Adrenal gland (tissue), 12 donors: ENCODE measurements around the gene CCDC187. TPM values are rescaled to one million over a fixed set of nuclear protein-coding genes. Genes with fewer than 3 reads are reported as not detected.

Experiments
- DNase-seq, 7 donors: peaks; one replicate each; pipeline ENCODE4 v3.0.0-alpha.2; 2019 to 2020
- H3K27ac ChIP-seq, 5 donors: fragments of 200-600 bp; sonication (generic) in 4 of 5; 1 replicate in 3 of 5; 2 replicates in 2 of 5; pipeline versions ENCODE4 v1.5.1 to v1.8.0; 2016 to 2020; ENCODE audit warnings: mild to moderate bottlenecking in 1 of 5
- H3K27me3 ChIP-seq: fragments of 200-600 bp; 2 replicates; pipeline ENCODE4 v1.8.0; 2021
- H3K36me3 ChIP-seq, 2 donors: fragments of 200-600 bp; replicated peaks in 1 of 2; 1 replicate in 1 of 2; 2 replicates in 1 of 2; pipeline versions ENCODE4 v1.5.1 to v1.8.0; 2018 to 2022
- H3K4me1 ChIP-seq, 2 donors: fragments of 200-600 bp; replicated peaks in 1 of 2; 1 replicate in 1 of 2; 2 replicates in 1 of 2; pipeline versions ENCODE4 v1.5.1 to v1.8.0; 2018 to 2021
- H3K4me3 ChIP-seq, 4 donors: fragments of 200-600 bp; sonication (generic) in 3 of 4; one replicate each; pipeline ENCODE4 v1.5.1; 2016 to 2018
- H3K9me3 ChIP-seq, 3 donors: fragments of 200-600 bp; sonication (generic) in 1 of 3; replicated peaks in 1 of 3; 1 replicate in 2 of 3; 2 replicates in 1 of 3; pipeline versions ENCODE4 v1.5.1 to v1.8.0; 2016 to 2021
- CTCF ChIP-seq, 6 experiments: fragments of 450-650 bp in 4 of 6; fragments of 200-600 bp in 2 of 6; sonication (generic) in 1 of 6; IDR thresholded peaks; 1 replicate in 5 of 6; 2 replicates in 1 of 6; pipeline versions ENCODE4 v1.5.1 to v1.8.0; 2016 to 2021; ENCODE audit warnings: antibody characterized with exemption in 6 of 6, mild to moderate bottlenecking in 2 of 6, moderate library complexity in 1 of 6
- POLR2A ChIP-seq, 2 donors: fragments of 450-650 bp; IDR thresholded peaks; one replicate each; pipeline ENCODE4 v1.6.1; 2017; ENCODE audit warnings: antibody characterized with exemption in 2 of 2, mild to moderate bottlenecking in 2 of 2, moderate library complexity in 1 of 2
- WGBS, 4 donors: extraction: QIAGEN DNeasy Blood & Tissue Kit in 2 of 4; methylation state at CpG; one replicate each; pipeline versions ENCODE4 v1.1.5 to v1.1.7; 2013 to 2017; 5-methylcytosine and 5-hydroxymethylcytosine counted together
- intact Hi-C, 2 donors: fragments of 100-400 bp; cut with DNase I; formaldehyde crosslinking; loops; one replicate each; pipeline versions ENCODE4 v1.14.1 to v1.15.0; 2022 to 2023
- polyA plus RNA-seq, 3 donors: library from polyadenylated mRNA; stranded (reverse); fragments of 200-250 nt in 2 of 3; fragments of 350-450 nt in 1 of 3; fragmentation: Illumina TruSeq in 1 of 3; extraction: RNeasy Lipid Tissue Mini Kit (QIAGEN cat#74804) in 1 of 3; gene quantifications; one replicate each; pipeline ENCODE4 v1.2.3, GENCODE V29; 2013 to 2014
- total RNA-seq, 9 donors: library from RNA; depleted of rRNA in 4 of 9; stranded (reverse); fragments of >200 nt in 4 of 9; fragments of 120-200 nt in 1 of 9; fragmentation: NEBNext Ultra II Directional in 1 of 9; extraction: Animal tissue kit (Norgen Biotek cat#: 25700) in 1 of 9; gene quantifications; one replicate each; pipeline versions ENCODE4 v1.1.0 to v1.2.4, GENCODE V29; 2013 to 2023
- donor health status: healthy with polysubstance abuse.
- donor health status: Bipolar disorder and iron deficiency.
- donor health status: DM: yes; HTN: yes; CAD: no.
- donor health status: DM: no; HTN: no; CAD: no.
- donor health status: DM: no; HTN: no; CAD: no.
- donor health status: DM: yes; HTN: yes; CAD: no.

Gene CCDC187
- total and polyA plus RNA-seq, 12 donors: under 0.01 to 0.44 (median 0.08) TPM; not detected in 1

- no peaks in the 10 kb centered on the region for H3K9me3 ChIP-seq
- H3K27me3 ChIP-seq: no peaks in the 10 kb centered on the region
- no peak for DNase-seq
- intact Hi-C loops: no loop called here
- H3K36me3 ChIP-seq: no peaks in the 10 kb centered on the region
- H3K4me1 ChIP-seq: peaks cover 5 to 26% of the 10 kb centered on the region in 2 donors
- no peak overlapping the region for H3K27ac ChIP-seq
- no peak for TF ChIP-seq POLR2A (IDR thresholded peaks at IDR 0.05)
- TF ChIP-seq CTCF (IDR thresholded peaks at IDR 0.05): no peak
- WGBS, 4 donors: 92 to 100% (median 94%) methylated on average over 2 to 13 of the region's 13 CpGs
- no peak overlapping the region for H3K4me3 ChIP-seq
Measured at GRCh38 chr9:136325358-136325757, 21.5 kb upstream of the CCDC187 start.

GRCh38 chr9:136324501-136325300 lies 20.8 kb upstream of the CCDC187 start:
- H3K27ac ChIP-seq: no peak overlapping the region
- no peak for TF ChIP-seq POLR2A (IDR thresholded peaks at IDR 0.05)
- no peak for TF ChIP-seq CTCF (IDR thresholded peaks at IDR 0.05)
- no peaks in the 10 kb centered on the region for H3K27me3 ChIP-seq
- intact Hi-C loops: no loop called here
- WGBS, 4 donors: 80 to 87% (median 81%) methylated on average over 16 to 24 of the region's 24 CpGs
- no peak for DNase-seq
- no peak overlapping the region for H3K4me3 ChIP-seq
- H3K4me1 ChIP-seq: peaks cover 5 to 26% of the 10 kb centered on the region in 2 donors
- H3K36me3 ChIP-seq: no peaks in the 10 kb centered on the region
- no peaks in the 10 kb centered on the region for H3K9me3 ChIP-seq

DNA sequence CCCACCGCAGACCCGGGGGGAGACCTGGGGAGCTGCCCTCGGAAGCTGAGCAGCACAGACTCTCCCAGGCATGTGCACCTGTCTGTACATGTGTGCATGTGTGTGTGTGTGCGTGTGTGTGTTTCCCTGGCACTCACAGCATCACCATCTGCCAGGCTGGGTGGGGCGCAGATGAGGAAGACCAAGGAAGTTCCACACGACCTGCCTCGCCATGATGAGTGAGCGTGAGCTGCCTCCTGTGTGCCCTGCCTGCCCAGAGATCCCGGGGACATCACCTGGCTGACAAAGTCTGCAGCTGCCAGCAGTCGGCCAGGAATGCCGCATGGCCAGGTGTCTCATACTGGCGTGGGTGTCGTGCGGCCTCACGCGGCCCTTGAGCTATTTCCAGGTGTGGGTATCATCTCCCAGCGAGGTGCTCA lies 19.5 kb upstream of the CCDC187 start:
- Histone ChIP-seq H3K27ac (no peak overlapping the region), H3K36me3 (no peaks in the 10 kb centered on the region), H3K4me1 (peaks cover 5 to 16% of the 10 kb centered on the region in 2 donors), H3K9me3 (no peaks in the 10 kb centered on the region), H3K4me3 (no peak overlapping the region), H3K27me3 (no peaks in the 10 kb centered on the region)
- no peak for DNase-seq
- TF ChIP-seq POLR2A (IDR thresholded peaks at IDR 0.05) (no peak), CTCF (IDR thresholded peaks at IDR 0.05) (no peak)
- intact Hi-C loops: no loop called here
- WGBS, 4 donors: 90 to 91% (median 91%) methylated on average over 8 to 17 of the region's 17 CpGs

GRCh38 chr9:136322756-136323330 lies 18.9 kb upstream of the CCDC187 start:
- intact Hi-C loops: no loop called here
- WGBS, 4 donors: 80 to 96% (median 88%) methylated on average over 15 to 23 of the region's 23 CpGs
- no peaks in the 10 kb centered on the region for H3K9me3 ChIP-seq
- H3K4me3 ChIP-seq: no peak overlapping the region
- no peaks in the 10 kb centered on the region for H3K27me3 ChIP-seq
- H3K36me3 ChIP-seq: no peaks in the 10 kb centered on the region
- H3K27ac ChIP-seq: no peak overlapping the region
- no peak for DNase-seq
- TF ChIP-seq CTCF (IDR thresholded peaks at IDR 0.05) (no peak), POLR2A (IDR thresholded peaks at IDR 0.05) (no peak)
- H3K4me1 ChIP-seq: peaks cover 3 to 10% of the 10 kb centered on the region in 2 donors
